HUES6 (cell line): ENCODE results near the gene TACO1.

ENCODE experiments used
- H3K27ac ChIP-seq: 2 replicates; pipeline ENCODE4 v1.7.0; 2013; ENCODE audit warnings: low read depth, mild to moderate bottlenecking, low read length, inconsistent platforms
- H3K27me3 ChIP-seq: 2 replicates; pipeline ENCODE4 v1.6.1; 2013; ENCODE audit warnings: low read length; ENCODE audit not compliant: control insufficient read depth, insufficient read depth
- H3K36me3 ChIP-seq: 2 replicates; pipeline ENCODE4 v1.6.1; 2013; ENCODE audit warnings: low read length; ENCODE audit not compliant: control insufficient read depth, insufficient read depth
- H3K4me1 ChIP-seq: 2 replicates; pipeline ENCODE4 v1.6.1; 2013; ENCODE audit warnings: low read length; ENCODE audit not compliant: control insufficient read depth, insufficient read depth
- H3K4me3 ChIP-seq: 2 replicates; pipeline ENCODE4 v1.5.1; 2013; ENCODE audit warnings: low read depth, low read length
- H3K9ac ChIP-seq: one replicate; pipeline ENCODE4 v1.6.1; 2013; ENCODE audit warnings: mild to moderate bottlenecking, low read length
- H3K9me3 ChIP-seq: 2 replicates; pipeline ENCODE4 v1.6.1; 2013; ENCODE audit warnings: low read depth, low read length; ENCODE audit not compliant: control insufficient read depth, insufficient read depth

TACO1 gene

DNA sequence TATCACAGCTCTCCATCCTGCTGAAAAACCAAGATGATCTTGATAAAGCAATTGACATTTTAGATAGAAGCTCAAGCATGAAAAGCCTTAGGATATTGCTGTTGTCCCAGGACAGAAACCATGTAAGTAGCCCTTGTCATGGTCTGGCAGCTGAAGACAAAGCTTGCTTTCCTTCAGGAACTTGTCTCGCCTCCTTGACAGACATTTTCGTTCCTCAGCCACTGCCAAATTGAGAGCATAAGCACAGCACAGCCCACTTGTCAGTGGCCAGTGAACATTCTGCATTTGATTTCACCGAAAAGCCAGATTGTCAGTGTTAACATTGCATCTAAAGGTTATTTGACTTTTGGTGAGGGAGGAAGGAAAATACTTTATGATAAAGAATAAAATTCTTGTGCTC is 57.1 kb downstream of the TACO1 start:
- no peak overlapping the region for H3K27ac ChIP-seq
- no peaks in the 10 kb centered on the region for H3K27me3 ChIP-seq
- no peak overlapping the region for H3K4me3 ChIP-seq
- no peaks in the 10 kb centered on the region for H3K9me3 ChIP-seq
- peaks cover 34% of the 10 kb centered on the region for H3K36me3 ChIP-seq
- H3K9ac ChIP-seq = no peak overlapping the region
- H3K4me1 ChIP-seq = no peaks in the 10 kb centered on the region
